ENCODE measurements around the gene AGAP9.
"Not testable (repeated sequence)": the region's sequence is repeated elsewhere in the genome, so short reads cannot be mapped to it uniquely, and the experiment has no call there.

Gene AGAP9

DNA sequence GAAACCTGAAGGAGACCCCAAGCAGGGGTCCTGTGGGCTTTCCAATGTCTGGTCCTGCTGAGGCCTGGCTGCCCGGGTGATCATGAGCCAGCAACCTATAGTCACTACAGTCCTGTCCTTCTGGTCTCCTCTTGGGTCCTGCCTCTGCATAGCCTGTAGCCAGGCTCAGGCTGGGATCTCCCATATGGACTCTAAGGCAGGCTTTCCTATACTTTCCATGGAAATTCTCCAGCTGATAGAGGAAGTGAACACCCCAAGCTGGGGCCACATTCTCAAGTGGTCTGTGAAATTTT lies 66.0 kb downstream of the AGAP9 start:
- no peak for DNase-seq (ENCODE audit: low read depth)

DNA sequence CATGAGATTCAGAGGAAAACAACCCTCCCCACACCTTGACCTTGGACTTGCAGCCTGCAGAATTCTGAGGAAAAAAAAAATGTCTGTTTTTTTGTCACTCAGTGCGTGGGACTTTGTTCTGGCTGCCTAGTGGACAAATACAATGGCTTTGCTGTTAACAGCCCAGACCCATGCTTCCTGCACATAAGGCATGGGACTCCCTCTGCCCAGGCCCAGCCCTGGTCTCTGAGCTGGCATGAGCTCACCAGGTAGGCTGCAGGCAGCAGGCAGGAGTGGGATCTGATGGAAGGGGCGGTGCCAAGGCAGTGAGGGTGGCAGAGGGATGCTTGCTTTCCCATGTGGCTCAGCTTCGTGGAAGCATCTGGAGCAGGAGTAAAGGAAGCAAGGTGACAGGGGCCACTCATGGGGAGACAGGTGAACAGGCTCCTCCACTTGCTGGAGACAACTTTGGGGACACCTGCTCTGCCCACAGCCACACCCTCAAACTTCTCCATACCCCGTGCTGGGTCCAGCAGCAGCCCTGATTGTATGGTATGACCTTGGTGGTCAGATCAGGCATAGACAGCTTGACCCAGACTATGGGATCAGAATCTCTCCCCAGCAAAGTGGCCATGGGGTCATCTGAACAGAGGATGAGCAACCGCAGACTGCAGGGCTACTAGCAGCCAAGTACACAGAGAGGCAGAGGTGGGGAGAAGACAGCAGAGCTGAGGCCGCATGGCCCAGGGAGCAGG lies 66.5 kb downstream of the AGAP9 start:
- no peak for DNase-seq (ENCODE audit: low read depth)

DNA sequence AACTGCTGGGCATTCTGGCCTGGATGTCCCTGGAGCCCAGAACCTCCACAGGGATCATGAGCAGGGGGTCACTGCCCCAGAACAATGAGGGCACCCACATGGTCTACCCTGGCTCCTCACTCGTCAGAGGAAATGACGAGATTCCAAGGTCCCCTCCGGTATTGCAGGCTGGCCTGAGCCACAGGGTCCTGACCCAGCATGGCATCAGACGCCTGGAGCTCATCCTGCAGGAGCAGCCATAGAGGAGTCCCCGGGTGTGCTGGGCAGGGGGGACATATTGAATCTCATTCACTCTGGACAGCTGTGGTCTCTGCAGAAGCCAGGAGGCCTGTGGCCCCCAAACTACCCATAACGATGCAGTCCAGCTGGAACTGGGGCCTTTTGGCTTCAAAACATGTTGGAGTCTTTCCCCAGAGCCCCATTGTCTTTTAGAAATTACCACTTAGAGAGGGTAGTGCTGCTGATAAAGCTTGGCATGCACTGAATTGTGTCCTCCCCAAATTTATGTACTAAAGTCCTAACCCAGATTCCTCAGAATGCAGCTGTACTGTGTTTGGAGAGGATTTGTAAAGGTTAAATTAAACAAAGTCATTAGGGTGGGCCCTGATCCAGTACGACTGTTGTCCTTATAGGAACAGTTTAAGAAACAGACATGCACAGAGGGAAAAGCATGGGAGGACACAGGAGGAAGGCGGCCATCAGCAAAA lies 67.2 kb downstream of the AGAP9 start:
- no peak for DNase-seq (ENCODE audit: low read depth)

DNA sequence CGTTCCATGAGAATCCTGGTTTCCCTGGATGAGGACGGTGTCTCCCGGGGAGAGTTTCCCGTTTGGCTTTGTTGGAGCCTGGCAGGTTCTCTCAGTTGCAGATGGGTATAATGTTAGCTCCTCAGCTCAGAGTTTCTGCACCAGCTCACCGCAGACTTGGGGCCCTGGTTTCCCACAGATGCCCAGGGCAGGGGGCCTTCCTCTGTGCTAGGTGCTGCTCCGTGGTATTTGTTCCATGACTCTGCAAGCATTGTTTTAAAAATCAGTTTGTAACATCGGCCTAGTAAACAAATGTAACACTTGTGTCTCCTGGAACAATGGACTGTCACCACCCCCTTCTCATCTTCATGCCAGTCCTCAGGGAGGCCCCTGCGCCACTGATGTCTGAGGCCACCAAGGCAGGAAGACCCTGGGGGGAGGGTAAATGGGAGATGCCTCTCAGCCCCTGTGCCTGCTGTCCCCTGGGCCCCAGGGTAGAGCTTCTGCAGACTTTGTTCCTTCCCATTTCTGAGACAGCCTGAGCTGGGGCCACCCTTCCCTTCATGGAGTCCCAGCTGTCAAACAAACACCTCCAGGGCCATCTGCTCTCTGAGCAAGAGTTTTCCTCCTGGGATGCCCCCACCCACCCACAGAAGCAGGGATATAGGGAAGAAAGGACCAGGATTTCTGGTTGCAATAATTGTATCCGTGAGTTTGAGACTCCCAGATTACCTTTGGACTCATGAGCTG lies 67.9 kb downstream of the AGAP9 start:
- DNase-seq (ENCODE audit: low read depth): not testable (repeated sequence)

DNA sequence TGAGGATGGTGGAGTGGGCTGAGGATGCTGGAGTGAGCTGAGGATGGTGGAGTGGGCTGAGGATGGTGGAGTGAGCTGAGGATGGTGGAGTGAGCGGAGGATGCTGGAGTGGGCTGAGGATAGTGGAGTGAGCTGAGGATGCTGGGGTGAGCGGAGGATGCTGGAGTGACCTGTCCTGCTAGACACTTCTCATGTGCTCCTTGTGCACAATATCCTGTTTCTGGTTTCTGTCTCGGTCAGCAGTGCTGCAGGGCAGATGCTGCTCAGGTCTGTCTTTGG lies 68.7 kb downstream of the AGAP9 start:
- no peak for DNase-seq (ENCODE audit: low read depth)

DNA sequence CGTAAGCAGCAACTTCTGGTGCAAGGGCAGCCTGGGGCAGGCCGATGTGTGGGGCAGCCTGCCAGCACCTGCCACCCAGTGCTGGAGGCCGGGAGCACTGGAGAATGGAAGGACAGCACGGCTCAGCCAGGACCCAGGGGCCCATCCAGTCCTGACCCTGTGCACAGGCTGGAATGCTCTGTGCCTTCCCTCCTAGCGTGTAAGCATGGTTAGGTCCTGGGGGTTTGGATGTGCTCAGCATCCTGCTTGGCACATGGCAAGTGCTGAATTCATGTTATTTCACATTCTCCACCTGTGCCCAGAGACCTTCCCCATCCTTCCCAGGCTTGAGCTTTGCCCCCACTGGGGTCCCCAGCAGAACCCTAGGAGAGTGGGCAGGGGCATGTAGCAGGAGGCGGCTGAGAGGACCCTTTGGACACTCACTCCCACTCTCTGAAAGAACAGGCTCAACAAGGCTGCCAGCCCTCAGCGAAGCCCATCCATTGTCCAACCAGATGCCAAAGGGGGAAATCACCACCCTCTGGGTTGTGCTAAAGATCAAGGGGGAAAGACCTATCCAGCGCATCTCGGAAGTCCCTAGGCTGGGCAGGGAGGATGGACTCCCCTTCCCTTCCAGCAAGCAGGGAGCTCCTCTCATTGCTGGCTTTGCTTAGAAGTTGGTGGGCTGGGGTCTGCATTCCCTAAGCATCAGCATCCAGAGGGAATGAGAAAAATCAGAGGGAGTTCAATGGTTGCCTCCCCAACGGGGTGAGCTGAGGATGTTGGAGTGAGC lies 69.2 kb downstream of the AGAP9 start:
- DNase-seq (ENCODE audit: low read depth): no peak

DNA sequence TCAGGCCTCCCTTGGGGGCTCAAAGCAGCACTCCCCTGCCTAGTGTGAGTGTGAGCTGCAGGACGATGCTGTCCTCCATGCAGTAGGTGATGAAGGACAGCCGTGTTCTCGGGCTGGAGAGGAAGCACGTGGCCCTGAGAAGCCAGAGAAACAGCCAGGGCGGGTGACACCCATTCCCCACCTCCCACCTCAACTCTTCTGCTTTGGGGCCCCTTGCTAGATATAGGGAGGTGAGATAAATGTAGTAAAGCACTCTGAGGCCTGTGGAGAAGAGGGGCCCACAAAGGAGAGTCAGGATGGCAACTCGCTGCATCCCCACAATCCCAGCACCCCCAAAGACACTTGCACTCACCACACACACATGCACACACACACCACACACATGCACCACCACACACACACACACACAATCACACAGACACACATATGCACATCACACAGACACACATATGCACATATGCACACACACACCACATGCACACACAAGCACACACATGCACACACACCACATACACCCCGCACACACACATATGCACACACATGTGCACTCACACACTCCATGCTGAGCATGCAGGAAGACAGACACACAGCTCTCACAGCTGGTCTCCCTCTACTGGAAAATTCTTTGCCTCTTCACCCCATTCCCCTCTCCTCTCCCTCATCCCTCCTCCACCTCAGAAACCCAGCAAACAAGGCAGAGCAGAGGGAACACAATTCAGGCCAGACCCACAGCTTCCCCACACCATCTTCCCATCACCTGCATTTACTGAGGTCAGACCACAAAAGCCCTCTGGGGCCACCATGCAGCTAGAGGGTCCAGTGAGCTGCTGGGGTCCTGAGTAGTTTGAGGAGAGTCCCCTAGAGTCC lies 70.1 kb downstream of the AGAP9 start:
- no peak for DNase-seq (ENCODE audit: low read depth)

DNA sequence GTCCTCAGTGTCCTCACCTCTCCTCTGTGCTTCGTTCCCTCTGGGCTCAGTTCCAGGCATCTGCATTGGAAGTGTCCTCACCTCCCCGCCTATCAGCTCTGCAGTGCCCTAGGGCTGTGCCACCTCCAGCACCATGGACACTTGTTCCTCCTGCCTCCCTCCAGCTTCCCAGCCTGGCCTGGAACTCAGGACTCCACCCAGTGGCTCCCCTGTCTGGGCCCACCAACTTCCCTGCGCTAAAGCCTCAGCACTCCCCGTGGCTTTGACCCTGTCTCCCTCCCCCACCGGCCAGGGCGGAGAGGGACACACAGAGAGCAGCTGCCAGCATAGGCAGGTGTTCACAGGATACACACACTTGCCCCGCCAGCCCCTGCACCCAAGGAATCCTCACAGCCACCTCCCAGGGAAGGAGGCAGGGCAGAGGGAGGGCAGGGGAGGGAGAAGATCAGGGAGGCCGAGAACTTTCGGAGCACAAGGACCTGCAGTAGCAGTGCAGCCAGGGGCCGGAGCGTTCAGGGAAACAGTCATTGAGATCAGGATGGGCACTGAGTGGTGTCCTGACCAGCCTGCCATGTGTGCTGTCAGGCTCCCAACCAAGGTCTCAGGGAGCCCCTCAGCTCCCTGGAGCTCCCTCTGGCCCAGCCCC lies 70.8 kb downstream of the AGAP9 start:
- DNase-seq (ENCODE audit: low read depth): no peak

DNA sequence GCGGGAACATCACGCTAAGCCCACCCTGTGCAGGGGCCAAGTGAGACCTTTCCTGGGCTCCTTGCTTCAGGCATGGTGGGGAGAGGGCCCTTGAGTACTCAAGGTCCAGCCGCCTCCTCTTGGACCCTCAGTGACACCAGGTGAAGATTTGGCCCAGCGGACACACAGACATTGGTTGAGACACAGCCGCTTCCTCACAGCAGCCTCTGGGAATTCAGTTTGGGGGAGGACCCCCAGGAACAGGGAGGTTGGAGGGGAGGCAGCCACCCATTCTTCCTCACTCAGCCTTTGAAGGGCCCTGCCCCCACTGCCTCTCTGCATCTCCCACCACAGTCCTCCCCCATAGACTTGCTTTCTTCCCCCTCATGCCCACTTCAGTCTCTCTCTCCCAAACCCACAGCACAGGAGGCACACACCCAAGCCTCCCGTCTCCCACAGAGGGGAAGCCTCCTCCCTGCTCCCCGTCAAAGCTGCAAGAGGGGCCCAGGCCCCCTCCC lies 71.4 kb downstream of the AGAP9 start:
- DNase-seq (ENCODE audit: low read depth): no peak
